ENCODE data around the gene BABAM2. TPM values are rescaled to one million over a fixed set of nuclear protein-coding genes. Genes with fewer than 3 reads are reported as not detected.

BABAM2 gene
- total RNA-seq, 4 donors from 2014 or later, result 23.7 to 41.1 (median 27.9) TPM

DNA sequence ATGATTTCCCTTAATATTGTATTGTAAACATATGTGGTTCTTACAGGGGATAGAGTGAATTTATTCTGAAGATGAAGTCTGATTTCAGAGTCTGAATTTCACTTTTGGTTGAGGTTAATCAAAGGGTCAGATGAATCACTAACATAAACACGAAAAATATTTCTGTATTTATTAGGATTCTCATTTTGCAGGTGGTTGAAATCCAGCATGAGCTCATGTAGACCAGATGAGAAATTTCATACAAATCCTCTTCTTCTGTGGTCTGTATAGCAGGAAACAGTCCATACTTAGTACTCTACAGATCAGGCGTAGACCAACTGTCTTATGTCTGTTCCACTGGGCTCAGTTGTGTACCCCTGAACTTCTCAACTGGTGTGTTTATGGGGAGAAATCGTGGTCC lies 157.8 kb downstream of the BABAM2 start:
- Histone ChIP-seq H3K27me3 (no peaks in the 10 kb centered on the region), H3K4me1 (peaks cover 10% of the 10 kb centered on the region), H3K4me3 (no peak overlapping the region), H3K27ac (no peak overlapping the region), H3K36me3 (no peaks in the 10 kb centered on the region), H3K9me3 (no peaks in the 10 kb centered on the region)
- no peak for DNase-seq (ENCODE audit: low spot score in 2 of 2)
- no peak for TF ChIP-seq EP300 (IDR thresholded peaks at IDR 0.05)
- TF ChIP-seq, protein P1, sequence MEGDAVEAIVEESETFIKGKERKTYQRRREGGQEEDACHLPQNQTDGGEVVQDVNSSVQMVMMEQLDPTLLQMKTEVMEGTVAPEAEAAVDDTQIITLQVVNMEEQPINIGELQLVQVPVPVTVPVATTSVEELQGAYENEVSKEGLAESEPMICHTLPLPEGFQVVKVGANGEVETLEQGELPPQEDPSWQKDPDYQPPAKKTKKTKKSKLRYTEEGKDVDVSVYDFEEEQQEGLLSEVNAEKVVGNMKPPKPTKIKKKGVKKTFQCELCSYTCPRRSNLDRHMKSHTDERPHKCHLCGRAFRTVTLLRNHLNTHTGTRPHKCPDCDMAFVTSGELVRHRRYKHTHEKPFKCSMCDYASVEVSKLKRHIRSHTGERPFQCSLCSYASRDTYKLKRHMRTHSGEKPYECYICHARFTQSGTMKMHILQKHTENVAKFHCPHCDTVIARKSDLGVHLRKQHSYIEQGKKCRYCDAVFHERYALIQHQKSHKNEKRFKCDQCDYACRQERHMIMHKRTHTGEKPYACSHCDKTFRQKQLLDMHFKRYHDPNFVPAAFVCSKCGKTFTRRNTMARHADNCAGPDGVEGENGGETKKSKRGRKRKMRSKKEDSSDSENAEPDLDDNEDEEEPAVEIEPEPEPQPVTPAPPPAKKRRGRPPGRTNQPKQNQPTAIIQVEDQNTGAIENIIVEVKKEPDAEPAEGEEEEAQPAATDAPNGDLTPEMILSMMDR (IDR thresholded peaks at IDR 0.05), result no peak
- no peak for TF ChIP-seq POLR2A (IDR thresholded peaks at IDR 0.05)
- no peak for TF ChIP-seq POLR2AphosphoS5 (IDR thresholded peaks at IDR 0.05)
- 90% methylated on average over 3 of the region's 3 CpGs for WGBS

DNA sequence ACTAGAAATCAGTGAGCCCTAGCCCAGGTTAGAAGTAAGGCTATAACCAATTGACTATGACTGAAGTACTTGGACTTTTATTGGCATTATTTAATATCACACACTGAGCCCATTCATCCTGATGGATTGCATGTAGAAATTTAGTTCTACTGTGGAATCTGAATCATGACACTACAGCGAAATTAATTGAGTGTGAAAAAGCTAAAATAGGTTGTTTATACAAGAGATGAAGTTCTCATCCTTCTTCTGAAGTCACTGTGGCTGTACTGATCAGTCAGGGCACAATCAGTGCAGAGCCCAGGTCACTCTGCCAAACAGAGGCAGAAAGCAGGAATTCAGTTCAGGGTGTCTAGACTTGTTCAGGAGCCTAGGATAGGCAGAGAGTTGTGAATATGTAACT lies 158.9 kb downstream of the BABAM2 start:
- no peak for DNase-seq (ENCODE audit: low spot score in 2 of 2)
- peaks cover 10% of the 10 kb centered on the region for H3K4me1 ChIP-seq
- TF ChIP-seq EP300 (IDR thresholded peaks at IDR 0.05) (no peak), POLR2AphosphoS5 (IDR thresholded peaks at IDR 0.05) (no peak), POLR2A (IDR thresholded peaks at IDR 0.05) (no peak)
- TF ChIP-seq, protein P1 (IDR thresholded peaks at IDR 0.05), result no peak
- WGBS, result 79% methylated on average over 1 of the region's 1 CpG
- no peak overlapping the region for H3K4me3 ChIP-seq
- H3K9me3 ChIP-seq, result no peaks in the 10 kb centered on the region
- no peaks in the 10 kb centered on the region for H3K36me3 ChIP-seq
- no peak overlapping the region for H3K27ac ChIP-seq
- H3K27me3 ChIP-seq, result no peaks in the 10 kb centered on the region

DNA sequence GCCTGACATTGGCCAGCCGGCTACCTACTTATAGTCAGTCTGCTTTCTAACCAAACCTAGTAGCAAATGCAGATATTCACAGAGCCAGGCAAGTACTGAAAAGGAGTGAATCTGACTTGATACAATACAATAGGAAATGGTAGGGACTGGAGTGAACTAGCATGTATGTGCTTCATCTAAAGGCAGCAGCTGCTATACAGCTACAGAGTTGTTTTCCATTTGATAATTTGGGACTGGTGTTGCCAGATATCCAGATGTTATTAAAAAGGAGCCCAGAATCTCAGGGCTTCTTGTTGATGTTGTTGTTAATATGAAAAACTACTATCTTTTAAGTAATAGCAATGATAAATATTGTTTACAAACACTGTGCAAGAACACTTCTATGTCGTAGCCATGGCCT lies 159.4 kb downstream of the BABAM2 start:
- DNase-seq (ENCODE audit: low spot score in 2 of 2), result no peak
- Histone ChIP-seq H3K27ac (no peak overlapping the region), H3K36me3 (no peaks in the 10 kb centered on the region), H3K4me1 (peaks cover 10% of the 10 kb centered on the region), H3K27me3 (no peaks in the 10 kb centered on the region), H3K9me3 (no peaks in the 10 kb centered on the region), H3K4me3 (no peak overlapping the region)
- 85% methylated on average over 2 of the region's 2 CpGs for WGBS
- TF ChIP-seq EP300 (IDR thresholded peaks at IDR 0.05), result no peak
- TF ChIP-seq POLR2A (IDR thresholded peaks at IDR 0.05), result no peak
- no peak for TF ChIP-seq POLR2AphosphoS5 (IDR thresholded peaks at IDR 0.05)
- TF ChIP-seq, protein P1 (IDR thresholded peaks at IDR 0.05), result no peak

DNA sequence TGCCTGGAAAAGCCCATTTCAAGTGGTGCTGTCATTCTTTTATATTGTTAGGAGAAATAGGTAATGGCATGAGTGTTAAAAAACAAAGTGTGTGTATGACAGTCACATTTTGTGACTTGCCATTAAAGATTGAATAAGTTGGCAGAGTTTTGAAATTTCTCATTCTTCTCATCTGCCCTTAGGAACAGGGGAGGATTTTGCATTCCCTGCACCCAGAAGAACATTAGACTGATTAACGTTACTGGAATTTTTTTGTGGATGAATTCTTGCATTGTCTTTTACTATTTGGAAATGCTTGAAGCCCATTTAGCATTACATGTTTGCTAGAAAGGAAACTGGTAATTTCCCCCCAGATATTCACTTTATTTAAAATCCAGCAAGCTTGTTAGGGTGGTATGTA lies 162.2 kb downstream of the BABAM2 start:
- Histone ChIP-seq H3K27me3 (no peaks in the 10 kb centered on the region), H3K9me3 (no peaks in the 10 kb centered on the region), H3K27ac (no peak overlapping the region), H3K36me3 (no peaks in the 10 kb centered on the region), H3K4me3 (no peak overlapping the region), H3K4me1 (peaks cover 2% of the 10 kb centered on the region)
- TF ChIP-seq POLR2A (IDR thresholded peaks at IDR 0.05) (no peak), EP300 (IDR thresholded peaks at IDR 0.05) (no peak)
- 50% methylated on average over 1 of the region's 1 CpG for WGBS
- no peak for DNase-seq (ENCODE audit: low spot score in 2 of 2)

DNA sequence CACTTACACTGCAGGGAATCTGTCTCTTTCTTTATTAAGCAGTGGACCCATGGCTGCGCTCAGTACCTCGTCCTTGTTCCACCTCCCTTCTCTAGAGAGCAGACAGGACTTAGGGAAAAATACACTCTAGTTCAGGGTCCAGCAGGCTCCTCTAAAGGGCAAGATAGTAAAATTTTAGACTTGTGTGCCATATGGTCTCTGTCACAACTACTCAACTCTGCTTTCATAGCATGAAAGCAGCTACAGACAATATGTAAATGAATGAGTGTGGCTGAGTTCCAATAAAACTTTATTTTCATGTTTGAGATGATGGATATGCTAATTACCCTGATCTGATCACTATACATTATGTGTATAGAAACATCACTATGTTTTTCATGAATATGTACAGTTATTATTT lies 163.1 kb downstream of the BABAM2 start:
- H3K27ac ChIP-seq, result no peak overlapping the region
- WGBS, result 86% methylated on average over 2 of the region's 2 CpGs
- no peaks in the 10 kb centered on the region for H3K9me3 ChIP-seq
- DNase-seq (ENCODE audit: low spot score in 2 of 2), result no peak
- H3K36me3 ChIP-seq, result no peaks in the 10 kb centered on the region
- TF ChIP-seq, protein P1 (IDR thresholded peaks at IDR 0.05), result no peak
- TF ChIP-seq POLR2AphosphoS5 (IDR thresholded peaks at IDR 0.05) (no peak), POLR2A (IDR thresholded peaks at IDR 0.05) (no peak), EP300 (IDR thresholded peaks at IDR 0.05) (no peak)
- H3K4me3 ChIP-seq, result no peak overlapping the region
- no peaks in the 10 kb centered on the region for H3K4me1 ChIP-seq
- H3K27me3 ChIP-seq, result no peaks in the 10 kb centered on the region

DNA sequence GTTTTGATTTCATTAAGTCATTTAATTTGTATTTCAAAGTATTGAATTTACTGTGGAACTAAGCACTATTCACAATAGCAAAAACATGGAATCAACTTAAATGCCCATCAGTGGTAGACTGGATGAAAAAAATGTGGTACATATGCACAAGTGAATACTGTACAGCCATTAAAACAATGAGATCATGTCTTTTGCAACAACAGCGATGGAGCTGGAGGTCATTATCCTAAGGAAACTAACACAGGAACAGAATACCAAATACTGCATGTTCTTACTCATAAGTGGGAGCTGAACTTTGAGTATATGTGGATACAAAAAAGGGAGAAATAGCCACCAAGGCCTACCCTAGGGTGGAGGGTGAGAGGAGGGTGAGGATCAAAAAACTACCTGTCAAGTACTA lies 164.4 kb downstream of the BABAM2 start:
- no peaks in the 10 kb centered on the region for H3K4me1 ChIP-seq

More for the DNA sequence above, 164.4 kb downstream of the BABAM2 start:
- no peaks in the 10 kb centered on the region for H3K9me3 ChIP-seq
- 100% methylated on average over 1 of the region's 1 CpG for WGBS
- no peaks in the 10 kb centered on the region for H3K27me3 ChIP-seq
- H3K36me3 ChIP-seq, result no peaks in the 10 kb centered on the region
- no peak for DNase-seq (ENCODE audit: low spot score in 2 of 2)
- no peak overlapping the region for H3K4me3 ChIP-seq
- TF ChIP-seq POLR2A (IDR thresholded peaks at IDR 0.05), result no peak
- no peak for TF ChIP-seq EP300 (IDR thresholded peaks at IDR 0.05)
- no peak for TF ChIP-seq POLR2AphosphoS5 (IDR thresholded peaks at IDR 0.05)
- TF ChIP-seq, protein P1 (IDR thresholded peaks at IDR 0.05), result no peak
- no peak overlapping the region for H3K27ac ChIP-seq
